Activated CD4-positive, alpha-beta memory T cell treated with anti-CD3 and anti-CD28 coated beads, Interleukin-2, amount 10 ng/mL, durations not matched to agents 7 days and 5 days (primary cell): ENCODE results near the gene ST8SIA6. TPM values are rescaled to one million over a fixed set of nuclear protein-coding genes. Genes with fewer than 3 reads are reported as not detected.
A peak's percentile ranks its signal among the peaks of the same experiment; 100 is the strongest.

ENCODE experiments used
- CTCF ChIA-PET: fragments of 350-600 bp; sonication (Branson Sonifier 250); formaldehyde crosslinking; loops from one replicate; lab custom pipeline; 2021; ENCODE audit warnings: antibody characterized with exemption, inconsistent platforms; lab: Charles Lee
- POLR2A ChIA-PET: fragments of 350-600 bp; sonication (Branson Sonifier 250); formaldehyde crosslinking; loops from one replicate; lab custom pipeline; 2021; ENCODE audit warnings: antibody characterized with exemption; lab: Charles Lee
- DNase-seq: peaks from one replicate; pipeline ENCODE4 v3.0.0-alpha.2; 2020
- H3K27ac Mint-ChIP-seq: one replicate; pipeline ENCODE4 v1.8.0; 2021; ENCODE audit warnings: mild to moderate bottlenecking, mixed read lengths
- H3K27me3 Mint-ChIP-seq: one replicate; pipeline ENCODE4 v1.8.0; 2021; ENCODE audit warnings: mixed read lengths
- H3K36me3 Mint-ChIP-seq: one replicate; pipeline ENCODE4 v1.8.0; 2021; ENCODE audit warnings: low read depth, mixed read lengths
- H3K4me1 Mint-ChIP-seq: one replicate; pipeline ENCODE4 v1.8.0; 2021; ENCODE audit warnings: mixed read lengths
- H3K4me3 Mint-ChIP-seq: one replicate; pipeline ENCODE4 v1.8.0; 2021; ENCODE audit warnings: mild to moderate bottlenecking, mixed read lengths
- H3K9me3 Mint-ChIP-seq: one replicate; pipeline ENCODE4 v1.8.0; 2021; ENCODE audit warnings: mixed read lengths
- total RNA-seq, 2 experiments: library from RNA; stranded (reverse); gene quantifications; one replicate each; pipeline ENCODE4 v1.2.3, GENCODE V29; 2021

The ST8SIA6 gene
- total RNA-seq, 2 experiments from 2014 or later = 0.93 to 0.95 TPM

DNA sequence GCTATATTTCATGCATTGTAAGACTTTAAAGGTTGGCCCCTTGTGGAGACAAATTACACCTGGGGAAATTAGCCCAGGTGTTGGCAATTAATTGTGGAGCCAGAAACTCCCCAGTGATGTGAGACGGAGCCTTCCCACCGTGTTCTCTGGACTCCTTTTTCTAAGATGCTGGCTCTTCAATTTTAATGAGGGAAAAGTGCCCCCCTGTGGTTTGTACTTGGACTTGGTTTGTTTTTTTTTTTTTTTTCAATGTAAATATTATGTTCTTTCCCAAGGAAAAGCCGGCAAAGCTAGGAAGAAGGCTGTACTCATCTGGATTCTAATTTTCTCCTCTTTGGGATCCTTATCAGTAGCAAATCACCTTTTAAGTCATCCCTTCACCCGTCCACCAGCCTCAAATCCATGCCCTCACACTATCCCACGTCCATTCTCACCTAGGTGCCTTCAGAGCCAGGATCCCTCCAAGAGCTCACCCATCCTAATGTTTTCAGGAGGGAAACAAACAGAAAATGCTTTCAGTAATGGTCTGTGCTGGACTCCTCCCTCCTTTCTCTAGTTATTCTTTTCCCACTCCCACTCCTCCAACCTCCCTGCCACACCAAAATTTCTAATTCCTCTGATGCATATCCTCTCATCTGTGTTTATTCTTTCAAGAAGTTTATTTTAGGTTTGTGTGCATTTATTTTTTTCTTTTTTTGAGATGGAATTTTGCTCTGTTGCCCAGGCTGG is 20.4 kb upstream of the ST8SIA6 start:
- Mint-ChIP-seq H3K36me3 (peaks cover 1% of the 10 kb centered on the region), H3K4me1 (peaks cover 4% of the 10 kb centered on the region), H3K9me3 (peaks cover 4% of the 10 kb centered on the region), H3K4me3 (no peak overlapping the region), H3K27ac (no peak overlapping the region), H3K27me3 (peaks cover 28% of the 10 kb centered on the region)
- DNase-seq = no peak
- ChIA-PET POLR2A (no interaction called here), CTCF (no interaction called here)

DNA sequence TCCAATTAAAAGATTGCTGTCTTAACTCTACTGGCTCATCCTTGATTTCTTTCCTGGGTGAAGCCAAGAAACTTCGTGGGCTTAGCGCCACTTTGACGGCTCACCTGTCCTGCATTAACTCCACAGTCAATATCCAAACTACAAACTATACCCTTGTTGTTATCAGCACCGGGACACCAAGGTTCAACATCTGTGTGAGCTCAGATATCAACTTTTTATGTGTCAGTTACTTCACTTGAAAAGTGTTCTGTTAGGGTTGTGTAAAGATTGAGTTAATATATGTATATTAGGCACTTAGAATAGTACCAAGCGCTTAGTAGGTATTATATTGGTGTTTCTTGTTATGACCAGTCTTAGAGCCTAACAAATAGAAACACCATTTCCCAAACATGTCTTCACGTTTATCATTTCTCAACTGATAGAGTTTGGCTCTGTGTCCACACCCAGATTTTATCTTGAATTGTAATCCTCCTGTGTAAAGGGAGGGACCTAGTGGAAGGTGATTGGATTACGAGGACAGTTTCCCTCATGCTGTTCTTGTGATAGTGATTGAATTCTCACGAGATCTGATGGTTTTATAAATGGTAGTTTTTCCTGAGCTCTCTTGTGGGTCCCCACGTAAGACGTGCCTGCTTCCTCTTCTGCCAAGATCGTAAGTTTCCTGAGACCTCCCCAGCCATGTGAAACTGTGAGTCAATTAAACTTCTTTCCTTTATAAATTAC is 19.0 kb upstream of the ST8SIA6 start:
- H3K36me3 Mint-ChIP-seq = no peaks in the 10 kb centered on the region
- no peak overlapping the region for H3K27ac Mint-ChIP-seq
- H3K27me3 Mint-ChIP-seq = peaks cover 34% of the 10 kb centered on the region
- DNase-seq = no peak
- POLR2A ChIA-PET = interaction anchor here (0.9 kb wide), 1 partner anchor 149 kb away, joined by 3 read pairs; no protein-coding TSS in a partner anchor
- H3K4me3 Mint-ChIP-seq = no peak overlapping the region
- peaks cover 3% of the 10 kb centered on the region for H3K9me3 Mint-ChIP-seq
- H3K4me1 Mint-ChIP-seq = peaks cover 4% of the 10 kb centered on the region
- CTCF ChIA-PET = no interaction called here

GRCh38 chr10:17472481-17473227 is 18.3 kb upstream of the ST8SIA6 start:
- Mint-ChIP-seq H3K27me3 (peaks cover 35% of the 10 kb centered on the region), H3K9me3 (peaks cover 3% of the 10 kb centered on the region), H3K4me1 (peaks cover 4% of the 10 kb centered on the region), H3K27ac (no peak overlapping the region), H3K4me3 (no peak overlapping the region), H3K36me3 (no peaks in the 10 kb centered on the region)
- ChIA-PET CTCF (no interaction called here), POLR2A (interaction anchor here (0.9 kb wide), 1 partner anchor 149 kb away, joined by 3 read pairs; no protein-coding TSS in a partner anchor)
- DNase-seq = no peak

- H3K4me3 Mint-ChIP-seq = no peak overlapping the region
- H3K27ac Mint-ChIP-seq = no peak overlapping the region
- peaks cover 43% of the 10 kb centered on the region for H3K27me3 Mint-ChIP-seq
- ChIA-PET CTCF (interaction anchor here (0.7 kb wide), 2 partner anchors 8 to 36 kb away, joined by 3 to 5 read pairs; no protein-coding TSS in a partner anchor), POLR2A (no interaction called here)
- H3K36me3 Mint-ChIP-seq = no peaks in the 10 kb centered on the region
- peaks cover 4% of the 10 kb centered on the region for H3K4me1 Mint-ChIP-seq
- no peak for DNase-seq
- H3K9me3 Mint-ChIP-seq = peaks cover 3% of the 10 kb centered on the region
These were observed 15.9 kb upstream of the ST8SIA6 start for GRCh38 chr10:17470246-17470645.

DNA sequence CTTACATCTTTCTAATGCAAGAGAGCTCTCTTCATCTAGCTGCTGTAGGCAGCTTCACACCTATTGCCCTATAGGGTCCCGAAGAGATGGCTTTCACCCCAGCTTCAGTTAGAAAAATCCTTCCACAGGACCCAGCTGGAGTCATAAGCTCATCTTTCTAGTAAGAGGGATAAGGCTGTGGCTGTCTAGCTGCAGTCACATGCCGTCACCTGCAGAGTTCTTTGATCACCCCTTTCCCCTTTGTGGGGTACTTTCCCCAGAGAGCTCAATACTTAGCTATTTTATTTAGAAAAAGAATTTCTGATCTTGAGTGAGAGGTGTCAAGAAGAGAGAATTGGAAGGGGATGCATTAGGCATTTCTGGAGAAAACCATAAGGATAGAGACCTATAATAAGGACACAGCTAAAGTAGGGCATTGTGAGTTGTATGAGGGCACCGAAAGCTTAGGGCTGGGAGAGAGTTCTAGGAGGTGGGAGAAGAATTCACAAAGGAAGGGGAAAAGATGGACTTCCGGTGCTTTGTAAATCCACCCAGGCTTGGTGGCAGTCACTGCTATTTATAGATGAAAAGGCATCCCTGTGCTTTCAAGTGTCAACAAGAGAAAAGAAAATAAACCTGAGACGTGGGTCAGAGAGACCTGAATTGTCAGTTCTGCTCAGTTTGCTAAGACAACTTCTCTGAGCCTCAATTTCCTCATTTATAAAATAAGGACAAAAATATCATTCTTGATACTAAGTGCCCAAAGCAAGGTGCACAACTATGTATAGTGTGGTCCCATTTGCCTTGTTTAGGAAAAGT is 11.1 kb upstream of the ST8SIA6 start:
- H3K27me3 Mint-ChIP-seq = peaks cover 46% of the 10 kb centered on the region
- POLR2A ChIA-PET = no interaction called here
- DNase-seq = no peak
- H3K27ac Mint-ChIP-seq = no peak overlapping the region
- peaks cover 3% of the 10 kb centered on the region for H3K9me3 Mint-ChIP-seq
- no peak overlapping the region for H3K4me3 Mint-ChIP-seq
- CTCF ChIA-PET = no interaction called here
- H3K4me1 Mint-ChIP-seq = no peaks in the 10 kb centered on the region
- no peaks in the 10 kb centered on the region for H3K36me3 Mint-ChIP-seq

- Mint-ChIP-seq H3K9me3 (no peaks in the 10 kb centered on the region), H3K4me3 (no peak overlapping the region), H3K36me3 (no peaks in the 10 kb centered on the region), H3K27ac (no peak overlapping the region), H3K27me3 (peaks cover 44% of the 10 kb centered on the region), H3K4me1 (no peaks in the 10 kb centered on the region)
- ChIA-PET POLR2A (no interaction called here), CTCF (no interaction called here)
- DNase-seq = no peak
These were observed 10.2 kb upstream of the ST8SIA6 start for GRCh38 chr10:17464545-17464944.

DNA sequence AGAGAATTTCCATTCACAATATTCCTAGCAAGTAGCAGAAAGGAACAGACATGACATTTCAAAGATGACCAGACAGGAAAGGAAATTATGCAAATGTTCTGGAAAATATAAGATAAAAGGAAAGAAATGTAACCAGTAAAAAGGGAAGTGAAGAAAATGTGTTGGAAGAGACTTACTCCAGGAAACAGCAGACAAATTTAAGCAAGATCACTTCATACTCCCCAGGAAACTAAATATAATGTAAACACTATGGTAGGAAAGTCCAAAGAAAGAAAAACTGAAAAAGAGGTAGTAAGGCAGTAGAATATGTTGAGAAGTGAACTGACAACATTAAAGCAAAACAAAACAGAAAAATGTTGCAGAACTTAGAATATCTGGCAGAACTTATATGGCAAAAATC is 6.4 kb upstream of the ST8SIA6 start:
- H3K27me3 Mint-ChIP-seq = peaks cover 33% of the 10 kb centered on the region
- CTCF ChIA-PET = no interaction called here
- DNase-seq = no peak
- no peak overlapping the region for H3K4me3 Mint-ChIP-seq
- H3K27ac Mint-ChIP-seq = no peak overlapping the region
- no peaks in the 10 kb centered on the region for H3K9me3 Mint-ChIP-seq
- POLR2A ChIA-PET = no interaction called here
- H3K36me3 Mint-ChIP-seq = no peaks in the 10 kb centered on the region
- no peaks in the 10 kb centered on the region for H3K4me1 Mint-ChIP-seq

DNA sequence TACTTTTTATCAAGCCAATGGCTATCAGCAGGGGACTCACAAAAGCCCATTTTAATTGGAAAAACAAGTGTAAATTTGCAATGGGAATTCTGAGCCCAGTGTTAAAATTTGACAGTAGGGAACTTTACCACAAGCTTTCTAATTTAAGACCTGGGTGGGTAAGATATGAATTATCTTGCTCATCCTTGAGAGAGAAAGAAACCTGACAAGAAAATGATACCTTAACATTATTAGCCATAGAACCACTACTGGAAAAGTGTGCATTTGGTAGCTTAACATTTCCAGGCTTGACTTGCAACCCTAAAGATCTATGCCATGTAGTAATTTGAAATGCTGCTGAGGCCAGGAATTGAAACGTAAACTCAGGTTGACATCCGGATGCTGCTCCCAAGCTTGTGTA is 2.7 kb upstream of the ST8SIA6 start:
- H3K36me3 Mint-ChIP-seq = peaks cover 3% of the 10 kb centered on the region
- ChIA-PET POLR2A (no interaction called here), CTCF (interaction anchor here (0.6 kb wide), 1 partner anchor 1191 kb away, joined by 3 read pairs; no protein-coding TSS in a partner anchor)
- H3K4me3 Mint-ChIP-seq = no peak overlapping the region
- no peaks in the 10 kb centered on the region for H3K9me3 Mint-ChIP-seq
- H3K27ac Mint-ChIP-seq = no peak overlapping the region
- peaks cover 34% of the 10 kb centered on the region for H3K27me3 Mint-ChIP-seq
- H3K4me1 Mint-ChIP-seq = peaks cover 21% of the 10 kb centered on the region
- DNase-seq = no peak

- CTCF ChIA-PET = interaction anchor here (0.6 kb wide), 1 partner anchor 127 kb away, joined by 3 read pairs; no protein-coding TSS in a partner anchor
- H3K9me3 Mint-ChIP-seq = no peaks in the 10 kb centered on the region
- peaks cover 21% of the 10 kb centered on the region for H3K4me1 Mint-ChIP-seq
- DNase-seq = no peak
- POLR2A ChIA-PET = no interaction called here
- H3K27ac Mint-ChIP-seq = no peak overlapping the region
- H3K27me3 Mint-ChIP-seq = peaks cover 36% of the 10 kb centered on the region
- no peak overlapping the region for H3K4me3 Mint-ChIP-seq
- peaks cover 3% of the 10 kb centered on the region for H3K36me3 Mint-ChIP-seq
These were observed 1.7 kb upstream of the ST8SIA6 start for GRCh38 chr10:17456032-17456548.

- peaks cover 21% of the 10 kb centered on the region for H3K4me1 Mint-ChIP-seq
- H3K27ac Mint-ChIP-seq = no peak overlapping the region
- ChIA-PET POLR2A (interaction anchor here (0.7 to 2.2 kb wide), 9 partner anchors 10 to 189 kb away, joined by 3 to 11 read pairs (median 4); partner anchors contain the start of gene STAM), CTCF (interaction anchor here (1.2 to 1.8 kb wide), 5 partner anchors 11 to 51 kb away, joined by 3 to 9 read pairs (median 4); no protein-coding TSS in a partner anchor)
- no peak for DNase-seq
- peaks cover under 1% of the 10 kb centered on the region for H3K9me3 Mint-ChIP-seq
- peaks cover 29% of the 10 kb centered on the region for H3K27me3 Mint-ChIP-seq
- H3K36me3 Mint-ChIP-seq = peaks cover 8% of the 10 kb centered on the region
- H3K4me3 Mint-ChIP-seq = peak overlapping the region; percentile 81
These were observed 673 bp upstream of the ST8SIA6 start for GRCh38 chr10:17455015-17455520.

- peak; percentile 42 for DNase-seq
- ChIA-PET CTCF (interaction anchor here (0.6 to 1.8 kb wide), 10 partner anchors 9 to 163 kb away, joined by 3 to 9 read pairs (median 4); no protein-coding TSS in a partner anchor), POLR2A (interaction anchor here (1.1 to 2.2 kb wide), 9 partner anchors 9 to 637 kb away, joined by 3 to 11 read pairs (median 4); partner anchors contain the start of gene RSU1)
- peaks cover 18% of the 10 kb centered on the region for H3K36me3 Mint-ChIP-seq
- H3K27me3 Mint-ChIP-seq = peaks cover 31% of the 10 kb centered on the region
- H3K4me1 Mint-ChIP-seq = peaks cover 21% of the 10 kb centered on the region
- peak overlapping the region; percentile 88 for H3K4me3 Mint-ChIP-seq
- H3K9me3 Mint-ChIP-seq = peaks cover 10% of the 10 kb centered on the region
- no peak overlapping the region for H3K27ac Mint-ChIP-seq
These were observed 863 bp downstream of the ST8SIA6 start for GRCh38 chr10:17453373-17454091.
